Breast epithelium (tissue), 3 donors: ENCODE results near the gene HJURP.

ENCODE experiments used
- CTCF ChIP-seq, 3 donors: fragments of 450-650 bp; IDR thresholded peaks; one replicate each; pipeline ENCODE4 v1.5.1; 2016 to 2017; ENCODE audit warnings: antibody characterized with exemption in 3 of 3, mild to moderate bottlenecking in 3 of 3, moderate library complexity in 3 of 3
- POLR2A ChIP-seq: fragments of 450-650 bp; IDR thresholded peaks from one replicate; pipeline ENCODE4 v1.6.1; 2016; ENCODE audit warnings: antibody characterized with exemption, mild to moderate bottlenecking, moderate library complexity

- TF ChIP-seq POLR2A (no peak), CTCF (IDR thresholded peaks at IDR 0.05) (no peak)
These were observed 2.3 kb downstream of the HJURP start for GRCh38 chr2:233852056-233852455.
